HepG2 (cell line): Measurements from ENCODE around the gene DKKL1. TPM values are rescaled to one million over a fixed set of nuclear protein-coding genes. Genes with fewer than 3 reads are reported as not detected.
A peak's percentile ranks its signal among the peaks of the same experiment; 100 is the strongest.

Experiments used
- ARHGAP35 ChIP-seq: sonication (generic); formaldehyde crosslinking; IDR thresholded peaks from 2 replicates; pipeline ENCODE4 v1.9.0; 2022; ENCODE audit warnings: mild to moderate bottlenecking, inconsistent platforms, moderate library complexity, missing genetic modification reagents, borderline replicate concordance
- ATF3 ChIP-seq: sonication (generic); formaldehyde crosslinking; IDR thresholded peaks from 2 replicates; pipeline ENCODE4 v1.4.0; 2020; ENCODE audit warnings: missing genetic modification reagents
- CEBPB ChIP-seq: IDR thresholded peaks from 2 replicates; pipeline ENCODE4 v1.6.1; 2011; ENCODE audit warnings: low read depth, low read length, improper control_type of control experiment, borderline replicate concordance
- GABPA ChIP-seq, 2 experiments: IDR thresholded peaks; 2 replicates each; pipeline ENCODE4 v1.6.1; 2011 to 2016; ENCODE audit warnings: low read depth in 2 of 2, low read length in 1 of 2, missing biosample characterization in 1 of 2, missing genetic modification characterization in 1 of 2
- HOXA9 ChIP-seq: sonication (generic); formaldehyde crosslinking; IDR thresholded peaks from 2 replicates; pipeline ENCODE4 v1.8.1; 2022; ENCODE audit warnings: missing genetic modification reagents, mild to moderate bottlenecking, moderate library complexity, borderline replicate concordance
- KMT2A ChIP-seq: sonication (generic); formaldehyde crosslinking; IDR thresholded peaks from 2 replicates; pipeline ENCODE4 v1.4.0; 2020; ENCODE audit warnings: missing genetic modification reagents
- MAF1 ChIP-seq: sonication (generic); formaldehyde crosslinking; IDR thresholded peaks from 2 replicates; pipeline ENCODE4 v1.5.0; 2020; ENCODE audit warnings: missing genetic modification reagents, borderline replicate concordance
- NFKB2 ChIP-seq: sonication (generic); formaldehyde crosslinking; IDR thresholded peaks from 2 replicates; pipeline ENCODE4 v1.4.0; 2020; ENCODE audit warnings: missing genetic modification reagents, borderline replicate concordance
- PAWR ChIP-seq: sonication (generic); formaldehyde crosslinking; IDR thresholded peaks from 2 replicates; pipeline ENCODE4 v1.4.0; 2020; ENCODE audit warnings: missing genetic modification reagents, mild to moderate bottlenecking, borderline replicate concordance
- POGZ ChIP-seq: sonication (generic); formaldehyde crosslinking; IDR thresholded peaks from 2 replicates; pipeline ENCODE4 v1.4.0; 2020; ENCODE audit warnings: mild to moderate bottlenecking, missing genetic modification reagents
- RNF2 ChIP-seq: fragments of 450-650 bp; conservative IDR thresholded peaks from 2 replicates; pipeline ENCODE4 v1.6.1; 2016; ENCODE audit warnings: low read depth
- SNAI1 ChIP-seq: sonication (generic); formaldehyde crosslinking; IDR thresholded peaks from 2 replicates; pipeline ENCODE4 v1.5.0; 2020; ENCODE audit warnings: mild to moderate bottlenecking, missing genetic modification reagents, borderline replicate concordance
- SP2 ChIP-seq: sonication (generic); formaldehyde crosslinking; IDR thresholded peaks from 2 replicates; pipeline ENCODE4 v1.5.1; 2020; ENCODE audit warnings: mild to moderate bottlenecking, missing genetic modification reagents
- ZBTB46 ChIP-seq: sonication (generic); formaldehyde crosslinking; IDR thresholded peaks from 2 replicates; pipeline ENCODE4 v1.4.0; 2020; ENCODE audit warnings: mild to moderate bottlenecking, missing genetic modification reagents, borderline replicate concordance
- ZNF280D ChIP-seq: sonication (generic); formaldehyde crosslinking; IDR thresholded peaks from 2 replicates; pipeline ENCODE4 v1.5.1; 2020; ENCODE audit warnings: mild to moderate bottlenecking, missing genetic modification reagents
- ZNF333 ChIP-seq: sonication (generic); formaldehyde crosslinking; IDR thresholded peaks from 2 replicates; pipeline ENCODE4 v1.4.0; 2020; ENCODE audit warnings: mild to moderate bottlenecking, missing genetic modification reagents, borderline replicate concordance
- ZNF430 ChIP-seq: sonication (generic); formaldehyde crosslinking; IDR thresholded peaks from 2 replicates; pipeline ENCODE4 v1.9.0; 2021; ENCODE audit warnings: mild to moderate bottlenecking, missing genetic modification reagents
- ZNF577 ChIP-seq: sonication (generic); formaldehyde crosslinking; IDR thresholded peaks from 2 replicates; pipeline ENCODE4 v1.4.0; 2020; ENCODE audit warnings: mild to moderate bottlenecking, low read depth, missing genetic modification reagents, borderline replicate concordance
- ZNF775 ChIP-seq: sonication (generic); formaldehyde crosslinking; IDR thresholded peaks from 2 replicates; pipeline ENCODE4 v1.4.0; 2020; ENCODE audit warnings: missing genetic modification reagents, mild to moderate bottlenecking, moderate library complexity, borderline replicate concordance
- polyA plus RNA-seq, 8 experiments: library from polyadenylated mRNA; depleted of rRNA in 3 of 8; stranded (reverse) in 7 of 8; unstranded in 1 of 8; fragments of >200 nt; fragmentation: Illumina TruSeq in 4 of 8; extraction: Trizol in 4 of 8; gene quantifications; 2 replicates each; pipeline versions ENCODE4 v1.2.1 to v1.2.3, GENCODE V29; 2011 to 2016; ENCODE audit warnings: low read depth in 4 of 8, missing spikeins in 1 of 8, mixed read lengths in 1 of 8; ENCODE audit not compliant: insufficient read depth in 1 of 8
- total RNA-seq, 5 experiments: library from RNA; depleted of rRNA; stranded (reverse); fragments of >200 nt; fragmentation: Illumina TruSeq; extraction: Trizol; gene quantifications; 2 replicates each; pipeline ENCODE4 v1.2.3, GENCODE V29; 2016; ENCODE audit warnings: low read depth in 1 of 5
- TF ChIP-seq, protein P1 (sequence below): IDR thresholded peaks from 2 replicates; pipeline ENCODE4 v1.6.1; 2016; ENCODE audit warnings: mild to moderate bottlenecking, missing biosample characterization, missing genetic modification reagents
- TF ChIP-seq, protein P2 (sequence below): sonication (generic); formaldehyde crosslinking; IDR thresholded peaks from 2 replicates; pipeline ENCODE4 v1.5.0; 2020; ENCODE audit warnings: mild to moderate bottlenecking, missing genetic modification reagents

DKKL1 gene
- total and polyA plus RNA-seq, 2 of the 13 experiments (the other 11 are each of a cell fraction or from before 2014, with no cell fraction given): 0.30 to 0.31 TPM

DNA sequence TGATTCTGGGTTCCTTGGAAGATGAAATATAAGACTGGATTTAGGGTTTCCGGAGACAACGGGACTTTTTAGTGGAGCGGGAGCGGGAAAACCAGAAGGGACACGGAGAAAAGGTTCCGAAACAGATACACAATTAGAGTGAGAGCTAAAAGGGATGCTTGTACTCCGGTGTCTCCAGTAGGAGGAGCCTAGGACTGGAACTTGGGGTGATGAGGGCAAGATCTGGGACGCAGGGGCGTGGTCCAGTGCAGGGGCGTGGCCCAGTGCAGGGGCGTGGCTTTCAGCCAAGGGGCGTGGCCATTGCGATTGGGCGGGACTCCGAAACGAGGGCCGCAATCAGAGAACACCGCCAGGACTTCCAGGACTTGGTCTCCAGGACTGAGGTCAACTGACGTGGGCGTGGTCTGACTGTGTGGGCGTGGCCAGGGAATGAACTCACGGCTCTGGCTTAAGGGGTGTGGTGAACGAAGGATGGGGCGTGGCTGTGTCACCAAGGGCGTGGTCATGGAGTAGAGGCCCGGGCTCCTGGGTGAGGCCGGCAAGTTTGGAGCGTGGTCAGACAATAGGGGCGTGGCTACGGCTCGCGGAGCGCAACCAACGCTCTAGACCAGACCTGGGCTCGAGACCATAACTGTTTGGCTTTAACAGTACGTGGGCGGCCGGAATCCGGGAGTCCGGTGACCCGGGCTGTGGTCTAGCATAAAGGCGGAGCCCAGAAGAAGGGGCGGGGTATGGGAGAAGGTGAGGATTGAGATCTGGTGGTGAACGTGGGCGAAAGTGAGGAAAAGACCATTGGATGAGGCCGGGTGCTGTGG, at the start of gene DKKL1 (continued):
- no peak for TF ChIP-seq SNAI1 (CRISPR knock-in tag)
- TF ChIP-seq KMT2A (CRISPR knock-in tag): no peak
- TF ChIP-seq ZNF333: no peak
- no peak for TF ChIP-seq CEBPB
- TF ChIP-seq PAWR: no peak
- TF ChIP-seq ZNF430: no peak
- no peak for TF ChIP-seq HOXA9 (CRISPR knock-in tag)
- TF ChIP-seq MAF1 (CRISPR knock-in tag): no peak
- TF ChIP-seq, protein P1, sequence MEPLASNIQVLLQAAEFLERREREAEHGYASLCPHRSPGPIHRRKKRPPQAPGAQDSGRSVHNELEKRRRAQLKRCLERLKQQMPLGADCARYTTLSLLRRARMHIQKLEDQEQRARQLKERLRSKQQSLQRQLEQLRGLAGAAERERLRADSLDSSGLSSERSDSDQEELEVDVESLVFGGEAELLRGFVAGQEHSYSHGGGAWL (CRISPR knock-in tag): no peak
- no peak for TF ChIP-seq NFKB2 (CRISPR knock-in tag)
- TF ChIP-seq RNF2: no peak
- peak; percentile 40; the same call in 1 of the 2 replicates for TF ChIP-seq SP2
- TF ChIP-seq GABPA (IDR thresholded peaks at IDR 0.05; ENCODE audit: low read depth, low read length): no peak
- no peak for TF ChIP-seq GABPA (CRISPR knock-in tag; IDR thresholded peaks at IDR 0.05; ENCODE audit: low read depth)
- peak; percentile 68; the same call in 1 of the 2 replicates for TF ChIP-seq POGZ (CRISPR knock-in tag)
- TF ChIP-seq ZNF280D (CRISPR knock-in tag): no peak
- no peak for TF ChIP-seq ARHGAP35
- no peak for TF ChIP-seq ATF3 (CRISPR knock-in tag)
- TF ChIP-seq ZNF577 (CRISPR knock-in tag): no peak
- TF ChIP-seq ZBTB46 (CRISPR knock-in tag): no peak
- TF ChIP-seq, protein P2, sequence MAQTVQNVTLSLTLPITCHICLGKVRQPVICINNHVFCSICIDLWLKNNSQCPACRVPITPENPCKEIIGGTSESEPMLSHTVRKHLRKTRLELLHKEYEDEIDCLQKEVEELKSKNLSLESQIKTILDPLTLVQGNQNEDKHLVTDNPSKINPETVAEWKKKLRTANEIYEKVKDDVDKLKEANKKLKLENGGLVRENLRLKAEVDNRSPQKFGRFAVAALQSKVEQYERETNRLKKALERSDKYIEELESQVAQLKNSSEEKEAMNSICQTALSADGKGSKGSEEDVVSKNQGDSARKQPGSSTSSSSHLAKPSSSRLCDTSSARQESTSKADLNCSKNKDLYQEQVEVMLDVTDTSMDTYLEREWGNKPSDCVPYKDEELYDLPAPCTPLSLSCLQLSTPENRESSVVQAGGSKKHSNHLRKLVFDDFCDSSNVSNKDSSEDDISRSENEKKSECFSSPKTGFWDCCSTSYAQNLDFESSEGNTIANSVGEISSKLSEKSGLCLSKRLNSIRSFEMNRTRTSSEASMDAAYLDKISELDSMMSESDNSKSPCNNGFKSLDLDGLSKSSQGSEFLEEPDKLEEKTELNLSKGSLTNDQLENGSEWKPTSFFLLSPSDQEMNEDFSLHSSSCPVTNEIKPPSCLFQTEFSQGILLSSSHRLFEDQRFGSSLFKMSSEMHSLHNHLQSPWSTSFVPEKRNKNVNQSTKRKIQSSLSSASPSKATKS: no peak
- TF ChIP-seq ZNF775: no peak
